B cell (primary cell): ENCODE data around the gene POLL. TPM values are rescaled to one million over a fixed set of nuclear protein-coding genes. Genes with fewer than 3 reads are reported as not detected.

Source experiments
- ATAC-seq: fragments of 200-7000 bp; cut with Tn5 transposase; one replicate; pipeline ENCODE4 v1.10.0; 2021; ENCODE audit warnings: low read depth, mild to moderate bottlenecking, moderate number of reproducible peaks, moderate library complexity
- CTCF ChIA-PET: fragments of 350-600 bp; sonication (Branson Sonifier 250); formaldehyde crosslinking; loops from one replicate; lab custom pipeline; 2021; ENCODE audit warnings: antibody characterized with exemption, inconsistent platforms; lab: Charles Lee
- POLR2A ChIA-PET: fragments of 350-600 bp; sonication (Branson Sonifier 250); formaldehyde crosslinking; loops from one replicate; lab custom pipeline; 2021; ENCODE audit warnings: antibody characterized with exemption; lab: Charles Lee
- DNase-seq: peaks from one replicate; pipeline ENCODE4 v3.0.0; 2013
- H2AFZ ChIP-seq: 2 replicates; pipeline ENCODE4 v1.6.1; 2012; ENCODE audit warnings: mild to moderate bottlenecking, low read depth, low read length; ENCODE audit not compliant: insufficient read depth, poor library complexity, severe bottlenecking
- H3K27ac ChIP-seq, 2 donors: 1 replicate in 1 of 2; 2 replicates in 1 of 2; pipeline ENCODE4 v1.5.1; 2012 to 2013; ENCODE audit warnings: low read length in 2 of 2, mild to moderate bottlenecking in 2 of 2, moderate library complexity in 1 of 2
- H3K27me3 ChIP-seq, 4 experiments: fragments of 200-600 bp in 1 of 4; sonication (generic) in 1 of 4; replicated peaks in 1 of 4; 1 replicate in 2 of 4; 2 replicates in 2 of 4; pipeline versions ENCODE4 v1.6.1 to v1.7.0; 2013 to 2016; ENCODE audit warnings: low read length in 3 of 4, mild to moderate bottlenecking in 2 of 4, mixed read lengths in 1 of 4, moderate library complexity in 1 of 4; ENCODE audit not compliant: insufficient read depth in 4 of 4, control insufficient read depth in 3 of 4; ENCODE audit errors: control extremely low read depth in 1 of 4
- H3K36me3 ChIP-seq, 2 experiments: replicated peaks in 1 of 2; 1 replicate in 1 of 2; 2 replicates in 1 of 2; pipeline versions ENCODE4 v1.6.1 to v1.7.1; 2013; ENCODE audit warnings: low read length in 1 of 2; ENCODE audit not compliant: insufficient read depth in 2 of 2, control insufficient read depth in 1 of 2; ENCODE audit errors: control extremely low read depth in 1 of 2, extremely low read depth in 1 of 2
- H3K4me1 ChIP-seq, 2 donors: fragments of 200-600 bp in 1 of 2; sonication (generic) in 1 of 2; 1 replicate in 1 of 2; 2 replicates in 1 of 2; pipeline versions ENCODE4 v1.5.1 to v1.6.1; 2013 to 2017; ENCODE audit warnings: low read length in 2 of 2; ENCODE audit not compliant: control insufficient read depth in 2 of 2, insufficient read depth in 2 of 2
- H3K4me2 ChIP-seq: replicated peaks from 2 replicates; pipeline ENCODE3; 2012; ENCODE audit warnings: mild to moderate bottlenecking, low read depth, low read length; ENCODE audit not compliant: poor library complexity, severe bottlenecking
- H3K4me3 ChIP-seq, 5 experiments: fragments of 200-600 bp in 1 of 5; sonication (generic) in 1 of 5; 1 replicate in 3 of 5; 2 replicates in 2 of 5; pipeline versions ENCODE4 v1.5.1 to v1.7.0; 2011 to 2016; ENCODE audit warnings: low read length in 4 of 5, mild to moderate bottlenecking in 4 of 5, low read depth in 2 of 5, control low read depth in 1 of 5, moderate library complexity in 1 of 5; ENCODE audit not compliant: insufficient read depth in 1 of 5; ENCODE audit errors: control extremely low read depth in 1 of 5, extremely low read depth in 1 of 5
- H3K79me2 ChIP-seq: fragments of 200-600 bp; sonication (generic); one replicate; pipeline ENCODE4 v1.6.0; 2016; ENCODE audit warnings: low read length; ENCODE audit not compliant: control insufficient read depth, insufficient read depth
- H3K9ac ChIP-seq: fragments of 200-600 bp; sonication (generic); 2 replicates; pipeline ENCODE4 v1.6.1; 2017; ENCODE audit warnings: mild to moderate bottlenecking, low read length, moderate library complexity
- H3K9me3 ChIP-seq, 3 donors: one replicate each; pipeline versions ENCODE4 v1.6.1 to v1.7.1; 2013; ENCODE audit warnings: low read length in 2 of 3; ENCODE audit not compliant: control insufficient read depth in 2 of 3, insufficient read depth in 1 of 3; ENCODE audit errors: control extremely low read depth in 1 of 3
- H4K20me1 ChIP-seq: 2 replicates; pipeline ENCODE4 v1.6.0; 2012; ENCODE audit warnings: mild to moderate bottlenecking, low read length; ENCODE audit not compliant: insufficient read depth, control insufficient read depth, poor library complexity, severe bottlenecking
- H3K27ac Mint-ChIP-seq: one replicate; pipeline ENCODE4 v1.8.0; 2021; ENCODE audit warnings: mixed read lengths
- H3K27me3 Mint-ChIP-seq: one replicate; pipeline ENCODE4 v1.8.0; 2021; ENCODE audit warnings: mixed read lengths
- H3K4me1 Mint-ChIP-seq: one replicate; pipeline ENCODE4 v1.8.0; 2021; ENCODE audit warnings: mixed read lengths
- H3K4me3 Mint-ChIP-seq: one replicate; pipeline ENCODE4 v1.8.0; 2021; ENCODE audit warnings: mixed read lengths
- H3K9me3 Mint-ChIP-seq: one replicate; pipeline ENCODE4 v1.8.0; 2022; ENCODE audit warnings: mixed read lengths; ENCODE audit not compliant: insufficient read depth
- CTCF ChIP-seq: fragments of 200-600 bp; IDR thresholded peaks from one replicate; pipeline ENCODE4 v1.8.0; 2022; ENCODE audit warnings: antibody characterized with exemption, mild to moderate bottlenecking
- EZH2 ChIP-seq: IDR thresholded peaks from 2 replicates; pipeline ENCODE4 v1.6.1; 2012; ENCODE audit warnings: borderline replicate concordance, low read depth, mild to moderate bottlenecking, moderate library complexity, low read length; ENCODE audit not compliant: insufficient read depth, poor library complexity, severe bottlenecking
- WGBS: methylation state at CpG from one replicate; pipeline ENCODE4 v1.1.5; 2013; ENCODE audit warnings: missing lambda C conversion rate; ENCODE audit not compliant: insufficient coverage; 5-methylcytosine and 5-hydroxymethylcytosine counted together
- intact Hi-C: fragments of 100-400 bp; cut with micrococcal nuclease; formaldehyde crosslinking; loops from one replicate; pipeline ENCODE4 v1.10.0; 2022
- polyA plus RNA-seq: library from polyadenylated mRNA; depleted of rRNA; stranded (reverse); fragments of >200 nt; gene quantifications from 2 replicates; pipeline ENCODE4 v1.2.3, GENCODE V29; 2012
- total RNA-seq, 2 donors: library from RNA; stranded (reverse); fragments of 120-200 nt in 1 of 2; gene quantifications; 1 replicate in 1 of 2; 2 replicates in 1 of 2; pipeline versions ENCODE4 v1.2.3 to v1.2.4, GENCODE V29; 2013 to 2022

The POLL gene
- total and polyA plus RNA-seq, 2 donors (not counting 1 experiment from before 2014, with no cell fraction given), result 46.0 to 46.7 TPM

- no peaks in the 10 kb centered on the region for H4K20me1 ChIP-seq
- CTCF ChIA-PET, result interaction anchor here (0.6 to 4.7 kb wide), 6 partner anchors 9 to 246 kb away, joined by 3 to 44 read pairs (median 4); no protein-coding TSS in a partner anchor
- H3K79me2 ChIP-seq, result no peaks in the 10 kb centered on the region
- no peaks in the 10 kb centered on the region for H3K9me3 ChIP-seq
- no peak overlapping the region for H3K4me3 Mint-ChIP-seq
- intact Hi-C loops, result no loop called here
- no peak for ATAC-seq
- WGBS, result 0% methylated on average over 1 of the region's 4 CpGs
- no peak for DNase-seq
- H3K27me3 ChIP-seq, result no peaks in the 10 kb centered on the region
- H3K27ac ChIP-seq, result no peak overlapping the region
- POLR2A ChIA-PET, result interaction anchor here (0.5 kb wide), 1 partner anchor 40 kb away, joined by 10 read pairs; no protein-coding TSS in a partner anchor
- no peaks in the 10 kb centered on the region for H3K9me3 Mint-ChIP-seq
- H3K27ac Mint-ChIP-seq, result no peak overlapping the region
- no peak overlapping the region for H3K4me3 ChIP-seq
- no peak overlapping the region for H3K9ac ChIP-seq
- no peaks in the 10 kb centered on the region for H3K4me1 Mint-ChIP-seq
- H3K27me3 Mint-ChIP-seq, result no peaks in the 10 kb centered on the region
- H2AFZ ChIP-seq, result no peak overlapping the region
- TF ChIP-seq EZH2, result no peak
- TF ChIP-seq CTCF, result no peak
- H3K36me3 ChIP-seq, result peaks cover 0 to 33% of the 10 kb centered on the region in 2 experiments
- no peaks in the 10 kb centered on the region for H3K4me1 ChIP-seq
- H3K4me2 ChIP-seq, result no peak overlapping the region
Observed at GRCh38 chr10:101535949-101536348, 52.1 kb downstream of the POLL start.

- H3K4me1 Mint-ChIP-seq, result no peaks in the 10 kb centered on the region
- no peak overlapping the region for H3K27ac ChIP-seq
- no peaks in the 10 kb centered on the region for H3K9me3 ChIP-seq
- ChIA-PET POLR2A (no interaction called here), CTCF (no interaction called here)
- no peak for DNase-seq
- no peaks in the 10 kb centered on the region for H4K20me1 ChIP-seq
- peaks cover 4 to 16% of the 10 kb centered on the region in 2 experiments for H3K36me3 ChIP-seq
- intact Hi-C loops, result no loop called here
- no peak overlapping the region for H3K9ac ChIP-seq
- H3K4me3 ChIP-seq, result no peak overlapping the region
- H3K9me3 Mint-ChIP-seq, result no peaks in the 10 kb centered on the region
- no peaks in the 10 kb centered on the region for H3K27me3 ChIP-seq
- H3K27me3 Mint-ChIP-seq, result no peaks in the 10 kb centered on the region
- WGBS, result 70% methylated on average over 2 of the region's 4 CpGs
- H3K4me2 ChIP-seq, result no peak overlapping the region
- TF ChIP-seq CTCF, result no peak
- no peak for TF ChIP-seq EZH2
- no peak overlapping the region for H3K27ac Mint-ChIP-seq
- H3K79me2 ChIP-seq, result no peaks in the 10 kb centered on the region
- no peaks in the 10 kb centered on the region for H3K4me1 ChIP-seq
- no peak overlapping the region for H2AFZ ChIP-seq
- no peak for ATAC-seq
- no peak overlapping the region for H3K4me3 Mint-ChIP-seq
Observed at GRCh38 chr10:101529725-101530553, 58.1 kb downstream of the POLL start.
